ENCODE results near the gene AUNIP. TPM values are rescaled to one million over a fixed set of nuclear protein-coding genes. Genes with fewer than 3 reads are reported as not detected.

The AUNIP gene, protein sequence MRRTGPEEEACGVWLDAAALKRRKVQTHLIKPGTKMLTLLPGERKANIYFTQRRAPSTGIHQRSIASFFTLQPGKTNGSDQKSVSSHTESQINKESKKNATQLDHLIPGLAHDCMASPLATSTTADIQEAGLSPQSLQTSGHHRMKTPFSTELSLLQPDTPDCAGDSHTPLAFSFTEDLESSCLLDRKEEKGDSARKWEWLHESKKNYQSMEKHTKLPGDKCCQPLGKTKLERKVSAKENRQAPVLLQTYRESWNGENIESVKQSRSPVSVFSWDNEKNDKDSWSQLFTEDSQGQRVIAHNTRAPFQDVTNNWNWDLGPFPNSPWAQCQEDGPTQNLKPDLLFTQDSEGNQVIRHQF
- total RNA-seq = 2.7 and 3.2 TPM in 2 replicates

DNA sequence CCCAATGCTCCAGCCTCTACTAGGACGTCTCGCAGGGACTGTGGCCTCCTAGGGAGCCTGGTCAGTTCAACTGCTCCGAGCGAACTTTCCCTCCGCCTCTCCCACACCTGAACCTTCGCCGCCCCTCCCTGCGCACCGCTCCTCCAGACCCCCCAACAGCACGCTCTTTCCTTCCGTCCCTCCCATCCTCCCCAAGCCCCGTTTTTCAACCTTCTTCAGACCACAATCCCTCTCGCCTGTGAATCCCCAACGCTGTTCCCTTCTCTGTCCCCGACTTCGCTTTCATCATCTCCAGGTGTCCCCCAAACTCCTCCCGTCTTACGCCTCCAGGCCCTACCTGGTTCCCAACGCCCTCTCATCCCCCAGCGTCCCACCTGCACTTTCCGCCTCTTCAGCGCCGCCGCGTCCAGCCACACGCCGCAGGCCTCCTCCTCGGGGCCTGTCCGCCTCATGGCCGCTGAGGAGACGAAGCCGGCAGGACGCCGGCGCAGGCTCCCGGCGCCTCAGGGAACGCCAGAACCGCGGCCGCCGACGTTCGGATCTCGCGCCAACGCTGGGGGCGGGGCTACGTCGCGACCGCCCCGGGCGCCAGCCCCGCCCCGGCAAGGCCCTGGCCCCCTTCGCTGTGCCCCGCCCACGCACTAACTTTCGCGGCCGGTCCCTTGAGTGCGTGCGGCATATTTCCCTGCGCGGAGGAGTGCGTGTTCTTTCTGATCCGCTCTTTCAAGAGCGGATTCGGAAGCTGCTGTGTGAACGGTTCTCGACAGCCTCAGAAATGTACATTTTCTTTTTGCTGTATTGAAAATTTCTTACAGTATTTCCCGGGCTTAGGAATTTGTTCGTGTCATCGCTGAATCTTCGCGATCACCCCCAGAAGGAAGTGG is at the start of gene AUNIP:
Gene AUNIP (minus strand): TSS at position 552 of the 884 bp plus-strand sequence. CDS start 100 bp downstream, at position 452.

DNA sequence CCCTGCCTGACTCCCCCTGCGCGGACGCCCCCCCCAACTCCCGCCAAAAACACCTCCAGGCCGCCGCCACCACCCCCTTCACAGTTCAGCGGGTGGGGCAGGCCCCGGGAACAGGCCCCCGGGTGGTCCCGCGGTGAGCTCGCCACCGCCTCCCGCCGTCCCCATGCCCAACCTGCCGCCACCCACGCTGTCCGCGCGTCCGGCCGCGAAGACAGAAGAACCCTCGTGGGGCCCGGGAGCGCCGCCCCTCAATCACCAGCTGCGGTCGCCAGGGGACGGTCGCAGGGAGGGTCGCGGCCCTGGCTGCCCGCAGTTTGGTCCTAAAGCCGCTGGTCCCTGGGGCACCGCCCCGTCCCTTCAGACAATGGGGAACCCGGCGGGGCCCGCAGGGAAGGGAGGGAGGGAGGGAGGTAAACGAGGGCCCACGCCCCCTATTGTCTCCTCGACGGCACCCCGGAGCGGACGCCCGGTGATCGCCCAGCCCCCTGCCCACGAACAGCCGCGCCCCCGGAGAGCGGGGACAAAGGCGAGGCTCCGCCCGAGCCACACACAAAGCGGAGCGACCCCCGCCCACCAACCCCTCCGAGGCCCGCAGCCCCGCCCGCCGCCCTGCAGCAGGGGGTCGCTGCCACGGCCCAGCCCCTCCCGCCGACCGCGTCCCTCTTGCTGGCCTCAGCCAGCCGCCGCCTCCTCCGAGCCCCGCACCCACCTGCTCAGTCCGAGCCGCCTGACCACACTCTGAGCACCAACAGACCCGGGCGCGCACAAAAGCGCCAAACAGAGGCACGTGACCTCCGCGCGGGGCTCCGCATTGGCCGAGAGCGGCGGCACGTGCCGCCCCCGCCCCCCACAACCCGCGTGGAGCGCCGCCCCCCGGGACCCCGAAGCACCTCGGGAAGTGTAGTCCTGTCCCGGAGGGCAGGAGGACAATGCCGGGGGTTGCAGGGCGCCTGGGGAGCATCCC is 46.7 kb upstream of the AUNIP start, which contains the start of gene STMN1:
Gene STMN1 (minus strand): TSS at position 740 of the 964 bp plus-strand sequence. CDS start 1,743 bp downstream, outside the sequence.

DNA sequence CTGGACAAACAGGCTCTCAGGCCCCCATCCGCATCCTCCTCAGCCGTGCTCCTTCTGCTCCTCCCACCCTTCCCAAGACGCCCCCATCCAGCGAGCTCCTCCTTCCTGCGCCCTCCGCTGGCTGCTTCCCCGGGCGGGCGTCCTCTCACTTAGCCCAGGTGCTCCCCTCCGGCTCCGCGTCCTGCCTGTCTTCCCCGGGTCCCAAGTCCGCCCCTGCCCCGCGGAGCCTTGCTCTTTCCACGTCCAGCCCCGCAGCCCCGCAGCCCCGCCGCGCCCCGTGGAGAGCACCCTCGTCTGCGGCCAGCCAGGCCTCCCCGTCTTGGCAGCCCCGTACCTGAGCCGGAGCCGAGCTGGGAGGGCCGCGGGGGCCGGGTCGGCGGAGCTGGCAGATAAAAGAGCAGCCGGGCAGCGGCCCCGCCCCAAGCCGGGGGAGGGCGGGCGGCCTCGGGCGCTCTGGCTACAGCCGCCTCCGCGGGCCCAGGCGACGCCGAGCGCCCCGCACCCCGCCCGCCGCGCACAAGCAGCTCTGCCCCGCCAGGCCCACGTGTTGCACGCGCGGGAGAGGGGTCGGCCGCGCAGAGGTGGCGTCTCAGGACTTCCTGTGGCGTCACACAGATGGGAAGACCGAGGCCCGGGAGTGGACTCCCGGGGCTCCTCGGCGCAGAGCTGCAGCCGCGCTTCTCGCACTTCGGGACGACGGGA is 16.0 kb upstream of the AUNIP start, which contains the start of gene PAQR7:
Gene PAQR7 (minus strand): TSS at position 555 of the 702 bp plus-strand sequence. CDS start 11,869 bp downstream, outside the sequence.

DNA sequence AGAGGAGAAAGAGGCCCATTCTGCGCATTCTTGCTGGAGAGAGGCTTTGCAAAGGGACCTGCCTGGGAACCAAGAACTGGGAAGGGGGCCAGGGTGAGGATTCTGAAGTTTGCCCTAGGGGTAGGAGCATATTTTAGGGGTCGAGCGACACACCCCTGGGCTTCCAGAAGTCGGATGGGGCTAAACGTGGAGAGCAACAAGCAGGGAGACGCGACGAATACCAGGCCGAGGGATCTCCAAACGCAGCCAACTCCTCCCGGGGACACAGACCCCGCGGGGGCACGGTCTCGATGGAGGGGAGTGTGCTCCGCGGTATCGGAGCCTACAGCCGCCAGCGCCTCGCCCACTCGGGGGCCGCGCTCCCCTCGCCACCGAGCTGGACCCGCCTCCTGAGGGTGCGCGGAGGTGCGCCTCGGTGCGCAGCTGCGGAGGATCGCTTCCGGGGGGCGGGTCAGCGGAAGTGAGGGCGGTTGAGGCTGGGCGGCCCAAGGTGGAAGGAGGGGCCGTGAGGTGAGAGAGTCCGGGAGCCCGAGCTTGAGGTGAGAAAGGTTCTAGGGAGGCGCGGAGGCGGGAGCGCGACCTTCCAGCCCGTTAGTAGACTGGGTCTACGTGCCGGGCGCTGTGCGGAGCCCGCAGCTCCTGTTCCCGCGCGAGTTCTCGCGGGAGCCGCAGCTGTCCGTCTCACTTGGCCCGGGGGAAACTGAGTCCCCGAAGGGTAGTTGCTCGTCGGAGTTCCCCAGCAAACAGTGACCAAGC is 39.6 kb downstream of the AUNIP start, which contains the start of gene MTFR1L:
Gene MTFR1L (plus strand): TSS at position 464 of the 756 bp plus-strand sequence. CDS start 3,151 bp downstream, outside the sequence.

DNA sequence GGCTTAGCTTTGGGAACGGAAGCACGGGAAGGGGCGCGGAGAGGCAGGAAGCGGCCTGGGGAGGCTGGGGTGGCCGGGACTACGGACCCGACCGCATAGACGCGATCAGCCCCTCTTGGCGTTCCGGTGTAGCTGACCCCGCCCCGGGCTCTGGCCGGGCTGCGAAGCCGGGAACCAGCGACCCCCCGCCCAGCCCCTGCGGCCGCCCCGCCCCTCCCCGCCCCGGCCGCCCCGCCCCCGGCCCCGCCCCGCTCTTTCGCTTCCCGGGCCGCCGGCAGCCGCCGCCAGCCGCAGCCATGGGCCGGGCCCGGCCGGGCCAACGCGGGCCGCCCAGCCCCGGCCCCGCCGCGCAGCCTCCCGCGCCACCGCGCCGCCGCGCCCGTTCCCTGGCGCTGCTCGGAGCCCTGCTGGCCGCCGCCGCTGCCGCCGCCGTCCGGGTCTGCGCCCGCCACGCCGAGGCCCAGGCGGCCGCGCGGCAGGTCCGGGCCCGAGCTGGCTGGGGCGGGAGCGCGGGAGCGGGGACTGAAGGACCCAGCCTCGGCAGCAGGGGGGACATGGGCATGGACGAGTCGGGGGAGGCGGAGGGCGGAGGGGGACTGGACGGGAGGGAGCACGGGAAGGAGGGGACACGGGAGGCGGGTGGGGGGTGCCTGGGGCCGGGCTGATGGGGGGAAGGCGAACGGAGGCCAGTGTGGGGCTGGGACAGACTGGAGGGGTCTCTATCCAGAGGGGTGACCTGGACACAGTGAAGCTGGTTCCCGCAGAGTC is 59.1 kb downstream of the AUNIP start, which contains the start of gene SELENON:
Gene SELENON (plus strand): TSS at position 259 of the 768 bp plus-strand sequence. CDS start 38 bp downstream, at position 297.

Other genes with a start within 250 kb of the AUNIP start
- 0.65 and 2.9 TPM in 2 replicates for gene MAN1C1, start 242.7 kb downstream of the AUNIP start, total RNA-seq
- 63.1 and 106 TPM in 2 replicates for gene SELENON, start 59.3 kb downstream of the AUNIP start, total RNA-seq
- 38.8 and 66.0 TPM in 2 replicates for gene MTFR1L, start 39.5 kb downstream of the AUNIP start, total RNA-seq
- gene PAQR7, start 16.3 kb upstream of the AUNIP start, total RNA-seq = 14.1 and 15.3 TPM in 2 replicates
- gene STMN1, start 47.0 kb upstream of the AUNIP start, total RNA-seq = 95.9 and 137 TPM in 2 replicates
- gene PAFAH2, start 138.6 kb upstream of the AUNIP start, total RNA-seq = 6.6 and 8.3 TPM in 2 replicates
- gene EXTL1, start 162.3 kb upstream of the AUNIP start, total RNA-seq = 0.52 and 0.56 TPM in 2 replicates
- gene SLC30A2, start 186.7 kb upstream of the AUNIP start, total RNA-seq = not detected in 2 replicates
- gene TRIM63, start 208.2 kb upstream of the AUNIP start, total RNA-seq = not detected in 2 replicates

Data from epithelial cell of alveolus of lung (primary cell).